ENCODE data around the gene SLC6A13.

SLC6A13 gene

GRCh38 chr12:214003-214741 is 48.5 kb downstream of the SLC6A13 start, which contains the start of gene SLC6A12:
Gene SLC6A12 (minus strand): TSS chr12:214157. CDS start chr12:209986, 4,171 bp downstream.
- no peak for DNase-seq (ENCODE audit: low read depth in 2 of 2)

GRCh38 chr12:213527-213932 is 49.1 kb downstream of the SLC6A13 start:
- DNase-seq (ENCODE audit: low read depth in 2 of 2): no peak

- no peak for DNase-seq (ENCODE audit: low read depth in 2 of 2)
Measured at GRCh38 chr12:212715-213526, 49.7 kb downstream of the SLC6A13 start.

- no peak for DNase-seq (ENCODE audit: low read depth in 2 of 2)
Measured at GRCh38 chr12:212415-212714, 50.3 kb downstream of the SLC6A13 start.

GRCh38 chr12:211639-212414 is 50.8 kb downstream of the SLC6A13 start:
- DNase-seq (ENCODE audit: low read depth in 2 of 2): no peak

GRCh38 chr12:211142-211465 is 51.5 kb downstream of the SLC6A13 start:
- DNase-seq (ENCODE audit: low read depth in 2 of 2): no peak

- no peak for DNase-seq (ENCODE audit: low read depth in 2 of 2)
Measured at GRCh38 chr12:210277-211141, 52.1 kb downstream of the SLC6A13 start.

GRCh38 chr12:209851-210250 is 52.8 kb downstream of the SLC6A13 start:
- DNase-seq (ENCODE audit: low read depth in 2 of 2): no peak

GRCh38 chr12:209246-209645 is 53.4 kb downstream of the SLC6A13 start:
- DNase-seq (ENCODE audit: low read depth in 2 of 2): no peak

- DNase-seq (ENCODE audit: low read depth in 2 of 2): no peak
Measured at GRCh38 chr12:208813-209212, 53.8 kb downstream of the SLC6A13 start.

GRCh38 chr12:207804-208203 is 54.8 kb downstream of the SLC6A13 start:
- no peak for DNase-seq (ENCODE audit: low read depth in 2 of 2)

- no peak for DNase-seq (ENCODE audit: low read depth in 2 of 2)
Measured at GRCh38 chr12:206746-207440, 55.7 kb downstream of the SLC6A13 start.

- no peak for DNase-seq (ENCODE audit: low read depth in 2 of 2)
Measured at GRCh38 chr12:205026-205425, 57.6 kb downstream of the SLC6A13 start.

GRCh38 chr12:204261-204678 is 58.4 kb downstream of the SLC6A13 start:
- no peak for DNase-seq (ENCODE audit: low read depth in 2 of 2)

GRCh38 chr12:203462-204260 is 59.0 kb downstream of the SLC6A13 start:
- no peak for DNase-seq (ENCODE audit: low read depth in 2 of 2)

- DNase-seq (ENCODE audit: low read depth in 2 of 2): no peak
Measured at GRCh38 chr12:203074-203461, 59.6 kb downstream of the SLC6A13 start.

GRCh38 chr12:202081-202731 is 60.4 kb downstream of the SLC6A13 start:
- no peak for DNase-seq (ENCODE audit: low read depth in 2 of 2)

- DNase-seq (ENCODE audit: low read depth in 2 of 2): no peak
Measured at GRCh38 chr12:201361-201760, 61.3 kb downstream of the SLC6A13 start.

GRCh38 chr12:198705-199104 is 63.9 kb downstream of the SLC6A13 start:
- DNase-seq (ENCODE audit: low read depth in 2 of 2): no peak

Data from stimulated activated CD8-positive, alpha-beta memory T cell treated with anti-CD3 and anti-CD28 coated beads, Interleukin-15, amount 100 ng/mL, for 48 hours (primary cell).